Esophagus squamous epithelium (tissue), 5 donors: ENCODE measurements around the gene HNF4A. TPM values are rescaled to one million over a fixed set of nuclear protein-coding genes. Genes with fewer than 3 reads are reported as not detected.

Experiments used
- DNase-seq: peaks from one replicate; lab custom pipeline; 2025; lab: John Stamatoyannopoulos, UW
- H3K27ac ChIP-seq, 4 donors: fragments of 200-600 bp; sonication (generic); one replicate each; pipeline ENCODE4 v1.5.1; 2016 to 2019; ENCODE audit warnings: mild to moderate bottlenecking in 1 of 4
- H3K27me3 ChIP-seq, 4 donors: fragments of 200-600 bp; sonication (generic); 1 replicate in 3 of 4; 2 replicates in 1 of 4; pipeline versions ENCODE4 v1.5.1 to v1.6.0; 2017 to 2021; ENCODE audit warnings: antibody characterized with exemption in 1 of 4
- H3K36me3 ChIP-seq, 3 donors: fragments of 200-600 bp; sonication (generic); one replicate each; pipeline ENCODE4 v1.5.1; 2016 to 2019
- H3K4me1 ChIP-seq, 3 donors: fragments of 200-600 bp; sonication (generic); one replicate each; pipeline ENCODE4 v1.5.1; 2017 to 2019
- H3K4me3 ChIP-seq, 4 donors: fragments of 200-600 bp; sonication (generic); 1 replicate in 3 of 4; 2 replicates in 1 of 4; pipeline ENCODE4 v1.5.1; 2016 to 2019; ENCODE audit warnings: mild to moderate bottlenecking in 2 of 4, moderate library complexity in 1 of 4
- H3K9me3 ChIP-seq, 3 donors: fragments of 200-600 bp; sonication (generic); one replicate each; pipeline ENCODE4 v1.5.1; 2016 to 2019
- CTCF ChIP-seq, 6 experiments: fragments of 450-650 bp in 4 of 6; fragments of 200-600 bp in 2 of 6; sonication (generic) in 2 of 6; IDR thresholded peaks; one replicate each; pipeline ENCODE4 v1.5.1; 2016 to 2019; ENCODE audit warnings: antibody characterized with exemption in 6 of 6, mild to moderate bottlenecking in 4 of 6, moderate library complexity in 4 of 6
- POLR2A ChIP-seq, 4 donors: fragments of 450-650 bp; IDR thresholded peaks; one replicate each; pipeline ENCODE4 v1.6.1; 2017; ENCODE audit warnings: antibody characterized with exemption in 4 of 4, mild to moderate bottlenecking in 4 of 4, moderate library complexity in 3 of 4
- WGBS, 2 donors: methylation state at CpG; one replicate each; pipeline ENCODE4 v1.1.5; 2018; 5-methylcytosine and 5-hydroxymethylcytosine counted together
- intact Hi-C: fragments of 100-400 bp; cut with DNase I; formaldehyde crosslinking; loops from one replicate; pipeline ENCODE4 v1.15.0; 2022
- total RNA-seq, 4 donors: library from RNA; depleted of rRNA; stranded (reverse); fragments of >200 nt; gene quantifications; one replicate each; pipeline ENCODE4 v1.1.0, GENCODE V29; 2016
- donor health status: DM: yes; HTN: yes; CAD: no.

Gene HNF4A
- total RNA-seq, 4 donors from 2014 or later, result not detected

- peaks cover 0 to 38% (median 0%) of the 10 kb centered on the region in 4 donors for H3K27me3 ChIP-seq
- H3K36me3 ChIP-seq, result no peaks in the 10 kb centered on the region
- intact Hi-C loops, result no loop called here
- WGBS, 2 donors, result 51 to 80% methylated on average over 2 of the region's 3 CpGs
- no peaks in the 10 kb centered on the region for H3K4me1 ChIP-seq
- no peak for DNase-seq
- H3K4me3 ChIP-seq, result no peak overlapping the region
- H3K9me3 ChIP-seq, result no peaks in the 10 kb centered on the region
- H3K27ac ChIP-seq, result no peak overlapping the region
- TF ChIP-seq CTCF (IDR thresholded peaks at IDR 0.05), result no peak
- TF ChIP-seq POLR2A (IDR thresholded peaks at IDR 0.05), result no peak
Measured at GRCh38 chr20:44422083-44422482, 66.6 kb downstream of the HNF4A start.

DNA sequence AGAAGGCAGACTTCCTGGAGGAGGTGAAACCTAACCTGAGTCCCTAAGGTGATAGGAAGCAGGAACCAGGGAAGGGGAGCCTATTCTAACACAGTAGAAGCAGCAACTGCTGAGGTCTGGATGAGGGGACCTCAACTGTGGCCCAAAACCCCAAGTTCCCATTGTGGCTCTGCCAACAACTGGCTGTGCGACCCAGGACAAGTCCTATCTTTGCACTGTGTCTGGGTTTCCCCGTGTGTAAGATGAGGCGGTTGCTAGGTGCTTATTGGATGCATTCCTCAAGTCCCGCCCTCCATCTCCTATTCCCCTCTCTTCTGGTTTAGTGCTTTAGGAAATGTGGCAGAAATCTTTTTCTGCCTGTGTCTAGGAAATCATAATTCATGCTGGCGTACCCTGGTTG lies 68.0 kb downstream of the HNF4A start:
- intact Hi-C loops, result no loop called here
- TF ChIP-seq POLR2A (IDR thresholded peaks at IDR 0.05), result no peak
- no peak for TF ChIP-seq CTCF (IDR thresholded peaks at IDR 0.05)
- 30 to 33% methylated on average over 4 to 5 of the region's 5 CpGs for WGBS, 2 donors
- H3K9me3 ChIP-seq, result no peaks in the 10 kb centered on the region
- H3K4me1 ChIP-seq, result no peaks in the 10 kb centered on the region
- H3K27me3 ChIP-seq, result peaks cover 0 to 41% (median 0%) of the 10 kb centered on the region in 4 donors
- H3K4me3 ChIP-seq, result no peak overlapping the region
- no peaks in the 10 kb centered on the region for H3K36me3 ChIP-seq
- H3K27ac ChIP-seq, result no peak overlapping the region
- no peak for DNase-seq

DNA sequence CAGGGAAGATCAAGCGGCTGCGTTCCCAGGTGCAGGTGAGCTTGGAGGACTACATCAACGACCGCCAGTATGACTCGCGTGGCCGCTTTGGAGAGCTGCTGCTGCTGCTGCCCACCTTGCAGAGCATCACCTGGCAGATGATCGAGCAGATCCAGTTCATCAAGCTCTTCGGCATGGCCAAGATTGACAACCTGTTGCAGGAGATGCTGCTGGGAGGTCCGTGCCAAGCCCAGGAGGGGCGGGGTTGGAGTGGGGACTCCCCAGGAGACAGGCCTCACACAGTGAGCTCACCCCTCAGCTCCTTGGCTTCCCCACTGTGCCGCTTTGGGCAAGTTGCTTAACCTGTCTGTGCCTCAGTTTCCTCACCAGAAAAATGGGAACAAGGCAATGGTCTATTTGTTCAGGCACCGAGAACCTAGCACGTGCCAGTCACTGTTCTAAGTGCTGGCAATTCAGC lies 68.6 kb downstream of the HNF4A start:
- TF ChIP-seq POLR2A (IDR thresholded peaks at IDR 0.05), result no peak
- TF ChIP-seq CTCF (IDR thresholded peaks at IDR 0.05), result no peak
- WGBS, 2 donors, result 40 to 80% methylated on average over 1 to 7 of the region's 14 CpGs
- H3K36me3 ChIP-seq, result no peaks in the 10 kb centered on the region
- H3K27me3 ChIP-seq, result peaks cover 0 to 41% (median 0%) of the 10 kb centered on the region in 4 donors
- no peak overlapping the region for H3K4me3 ChIP-seq
- H3K27ac ChIP-seq, result no peak overlapping the region
- H3K4me1 ChIP-seq, result no peaks in the 10 kb centered on the region
- intact Hi-C loops, result no loop called here
- no peaks in the 10 kb centered on the region for H3K9me3 ChIP-seq
- DNase-seq, result no peak

GRCh38 chr20:44425923-44426322 lies 70.4 kb downstream of the HNF4A start:
- Histone ChIP-seq H3K36me3 (no peaks in the 10 kb centered on the region), H3K9me3 (no peaks in the 10 kb centered on the region), H3K4me3 (no peak overlapping the region), H3K27ac (no peak overlapping the region), H3K27me3 (peaks cover 0 to 50% (median 0%) of the 10 kb centered on the region in 4 donors), H3K4me1 (no peaks in the 10 kb centered on the region)
- no peak for TF ChIP-seq CTCF (IDR thresholded peaks at IDR 0.05)
- TF ChIP-seq POLR2A (IDR thresholded peaks at IDR 0.05), result no peak
- WGBS, 2 donors, result 87 to 90% methylated on average over 2 of the region's 2 CpGs
- intact Hi-C loops, result no loop called here
- DNase-seq, result no peak

DNA sequence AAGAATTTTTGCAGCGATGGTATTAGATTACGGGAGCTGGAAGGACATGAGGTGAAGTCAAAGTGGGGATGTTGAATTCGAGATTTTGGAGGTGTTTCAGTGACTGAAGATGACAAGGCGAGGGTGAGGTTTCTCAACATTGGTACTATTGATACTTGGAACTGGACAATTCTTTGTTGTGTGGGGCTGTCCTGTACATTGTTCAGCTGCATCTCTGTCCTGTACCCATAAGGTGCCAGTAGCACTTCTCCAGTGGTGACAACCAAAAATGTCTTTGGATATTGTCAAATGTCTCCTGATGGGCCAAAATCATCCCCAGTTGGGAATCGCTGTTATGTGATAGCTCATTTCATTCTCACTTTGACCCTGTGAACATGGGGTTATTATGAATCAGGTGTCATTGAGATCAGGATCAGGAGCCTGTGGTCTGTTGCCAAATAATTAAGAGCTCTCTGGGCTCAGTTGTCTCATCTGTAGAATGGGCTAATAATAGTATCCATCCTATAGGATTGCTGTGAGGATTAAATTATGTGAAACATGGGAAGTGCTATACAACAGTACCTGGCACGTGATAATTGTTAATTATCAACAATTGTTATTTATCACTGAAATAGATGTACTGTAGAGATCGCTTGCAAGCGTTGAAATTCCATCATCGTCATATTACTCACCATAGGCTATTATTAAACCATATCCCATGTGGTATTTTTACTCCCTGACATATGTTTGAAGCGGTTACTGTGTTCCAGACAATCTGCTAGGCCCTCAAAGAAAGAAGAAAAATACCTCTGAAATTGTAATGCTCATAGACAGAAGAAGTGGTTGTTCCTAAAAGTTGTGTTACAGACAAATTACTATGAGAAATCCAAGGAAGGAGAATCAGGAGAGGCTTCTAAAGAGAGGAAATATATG lies 71.6 kb downstream of the HNF4A start:
- WGBS, 2 donors, result 77 to 81% methylated on average over 10 of the region's 10 CpGs
- no peaks in the 10 kb centered on the region for H3K9me3 ChIP-seq
- H3K4me1 ChIP-seq, result no peaks in the 10 kb centered on the region
- TF ChIP-seq POLR2A (IDR thresholded peaks at IDR 0.05), result no peak
- TF ChIP-seq CTCF (IDR thresholded peaks at IDR 0.05), result no peak
- DNase-seq, result no peak
- H3K27me3 ChIP-seq, result peaks cover 0 to 62% (median 0%) of the 10 kb centered on the region in 4 donors
- intact Hi-C loops, result no loop called here
- no peaks in the 10 kb centered on the region for H3K36me3 ChIP-seq
- no peak overlapping the region for H3K4me3 ChIP-seq
- no peak overlapping the region for H3K27ac ChIP-seq
